Activated CD8-positive, alpha-beta T cell treated with anti-CD3 and anti-CD28 coated beads for 36 hours (primary cell): ENCODE data around the gene DPP6. TPM values are rescaled to one million over a fixed set of nuclear protein-coding genes. Genes with fewer than 3 reads are reported as not detected.

Source experiments
- ATAC-seq: fragments of 200-7000 bp; cut with Tn5 transposase; one replicate; pipeline ENCODE4 v1.10.0; 2021; ENCODE audit warnings: mild to moderate bottlenecking, moderate library complexity
- CTCF ChIA-PET: fragments of 350-600 bp; sonication (Branson Sonifier 250); formaldehyde crosslinking; loops from one replicate; lab custom pipeline; 2021; ENCODE audit warnings: antibody characterized with exemption; lab: Charles Lee
- POLR2A ChIA-PET: fragments of 350-600 bp; sonication (Branson Sonifier 250); formaldehyde crosslinking; loops from one replicate; lab custom pipeline; 2021; ENCODE audit warnings: antibody characterized with exemption; lab: Charles Lee
- DNase-seq: peaks from one replicate; pipeline ENCODE4 v3.0.0-alpha.2; 2020
- H3K27ac Mint-ChIP-seq: one replicate; pipeline ENCODE4 v1.8.0; 2021; ENCODE audit warnings: mild to moderate bottlenecking, mixed read lengths
- H3K27me3 Mint-ChIP-seq: one replicate; pipeline ENCODE4 v1.8.0; 2021; ENCODE audit warnings: mixed read lengths
- H3K36me3 Mint-ChIP-seq: one replicate; pipeline ENCODE4 v1.8.0; 2021; ENCODE audit warnings: low read depth, mixed read lengths
- H3K4me1 Mint-ChIP-seq: one replicate; pipeline ENCODE4 v1.8.0; 2021; ENCODE audit warnings: low read depth, mixed read lengths
- H3K4me3 Mint-ChIP-seq: one replicate; pipeline ENCODE4 v1.8.0; 2021; ENCODE audit warnings: mild to moderate bottlenecking, moderate library complexity, mixed read lengths
- H3K9me3 Mint-ChIP-seq: one replicate; pipeline ENCODE4 v1.8.0; 2021; ENCODE audit warnings: mixed read lengths
- intact Hi-C: fragments of 100-400 bp; cut with micrococcal nuclease; formaldehyde crosslinking; loops from one replicate; pipeline ENCODE4 v1.10.0; 2022
- total RNA-seq, 2 experiments: library from RNA; stranded (reverse); gene quantifications; one replicate each; pipeline ENCODE4 v1.2.3, GENCODE V29; 2021
- TF ChIP-seq, protein P1 (sequence below): fragments of 200-600 bp; IDR thresholded peaks from one replicate; pipeline ENCODE4 v1.8.0; 2022; ENCODE audit warnings: antibody characterized with exemption, mild to moderate bottlenecking

DPP6 gene
- total RNA-seq, 2 experiments from 2014 or later, result not detected

DNA sequence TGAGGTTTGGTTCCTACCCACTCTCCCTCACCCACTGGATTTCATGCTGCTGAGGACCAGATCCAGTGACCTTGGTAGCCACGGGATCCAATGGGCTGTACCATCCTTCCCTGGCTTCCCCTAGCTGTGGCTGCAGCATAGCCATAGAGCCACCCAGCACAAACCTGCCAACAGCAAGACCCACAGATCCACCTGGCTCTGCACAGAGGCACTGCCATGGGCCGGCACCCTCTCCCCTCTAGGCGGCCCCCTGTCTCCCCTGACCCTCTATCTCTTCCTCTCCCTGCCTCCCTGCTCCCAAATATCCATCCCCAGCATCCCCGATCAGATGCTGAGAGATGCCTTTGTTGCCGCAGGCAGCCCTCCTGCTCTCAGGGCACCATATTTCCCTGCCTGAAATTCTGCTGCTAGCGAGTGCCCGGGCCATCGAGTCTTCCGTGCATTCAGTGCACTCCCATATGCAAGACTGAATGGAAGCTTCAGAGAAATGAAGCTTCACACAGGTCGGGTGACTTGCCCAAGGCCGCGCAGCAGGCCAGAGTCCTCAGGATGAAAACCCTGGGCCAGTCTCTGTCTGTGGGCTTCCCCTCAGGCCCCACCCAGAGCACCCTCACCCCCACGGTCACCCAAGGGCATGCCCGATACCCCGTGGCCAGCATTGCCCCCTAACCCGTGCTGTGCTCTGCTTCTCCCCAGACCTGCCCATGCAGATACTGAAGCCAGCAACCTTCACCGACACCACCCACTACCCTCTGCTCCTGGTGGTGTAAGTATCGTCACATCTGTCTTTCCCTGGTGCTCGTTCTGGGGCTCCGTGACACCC, 819.9 kb downstream of the DPP6 start:
- H3K4me1 Mint-ChIP-seq, result no peaks in the 10 kb centered on the region
- intact Hi-C loops, result no loop called here
- DNase-seq (no peak), ATAC-seq (no peak)
- ChIA-PET POLR2A (no interaction called here), CTCF (no interaction called here)
- H3K27me3 Mint-ChIP-seq, result peaks cover 23% of the 10 kb centered on the region
- H3K27ac Mint-ChIP-seq, result no peak overlapping the region
- H3K36me3 Mint-ChIP-seq, result no peaks in the 10 kb centered on the region
- H3K4me3 Mint-ChIP-seq, result no peak overlapping the region
- TF ChIP-seq, protein P1, sequence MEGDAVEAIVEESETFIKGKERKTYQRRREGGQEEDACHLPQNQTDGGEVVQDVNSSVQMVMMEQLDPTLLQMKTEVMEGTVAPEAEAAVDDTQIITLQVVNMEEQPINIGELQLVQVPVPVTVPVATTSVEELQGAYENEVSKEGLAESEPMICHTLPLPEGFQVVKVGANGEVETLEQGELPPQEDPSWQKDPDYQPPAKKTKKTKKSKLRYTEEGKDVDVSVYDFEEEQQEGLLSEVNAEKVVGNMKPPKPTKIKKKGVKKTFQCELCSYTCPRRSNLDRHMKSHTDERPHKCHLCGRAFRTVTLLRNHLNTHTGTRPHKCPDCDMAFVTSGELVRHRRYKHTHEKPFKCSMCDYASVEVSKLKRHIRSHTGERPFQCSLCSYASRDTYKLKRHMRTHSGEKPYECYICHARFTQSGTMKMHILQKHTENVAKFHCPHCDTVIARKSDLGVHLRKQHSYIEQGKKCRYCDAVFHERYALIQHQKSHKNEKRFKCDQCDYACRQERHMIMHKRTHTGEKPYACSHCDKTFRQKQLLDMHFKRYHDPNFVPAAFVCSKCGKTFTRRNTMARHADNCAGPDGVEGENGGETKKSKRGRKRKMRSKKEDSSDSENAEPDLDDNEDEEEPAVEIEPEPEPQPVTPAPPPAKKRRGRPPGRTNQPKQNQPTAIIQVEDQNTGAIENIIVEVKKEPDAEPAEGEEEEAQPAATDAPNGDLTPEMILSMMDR, result no peak
- no peaks in the 10 kb centered on the region for H3K9me3 Mint-ChIP-seq

DNA sequence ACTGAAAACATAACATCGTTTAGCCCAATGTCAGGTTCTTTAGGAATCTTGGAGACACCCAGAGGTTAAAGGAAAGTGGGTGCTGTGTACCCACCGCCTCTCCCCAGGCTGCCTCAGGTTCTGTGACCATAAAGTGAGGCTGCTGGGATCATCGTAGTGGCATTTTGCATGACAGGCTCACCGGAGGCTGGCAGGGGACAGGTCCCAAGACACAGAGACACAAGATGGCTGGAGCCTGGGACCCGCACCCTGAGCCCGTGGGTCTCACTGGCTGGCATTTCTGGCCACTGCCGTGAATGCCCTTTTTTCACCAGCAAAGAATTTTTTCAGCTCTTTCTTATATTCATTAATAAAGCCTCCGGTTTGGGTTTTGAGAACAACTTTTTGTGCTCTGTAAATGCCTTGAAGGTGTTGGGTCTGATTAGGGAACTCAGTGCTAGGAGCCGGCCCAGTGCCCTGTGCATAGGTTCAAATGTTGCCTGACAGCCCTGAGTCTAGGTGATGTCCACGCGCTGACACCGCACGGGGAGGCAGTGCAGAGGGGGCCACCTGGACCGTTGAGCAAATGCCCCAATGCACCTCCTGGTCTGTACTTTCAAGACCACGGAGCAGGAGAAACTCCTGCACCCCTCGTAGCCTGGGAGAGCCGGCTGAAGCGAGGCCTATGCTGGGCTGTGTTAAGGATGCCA, 820.8 kb downstream of the DPP6 start:
- POLR2A ChIA-PET, result no interaction called here
- Mint-ChIP-seq H3K27me3 (peaks cover 16% of the 10 kb centered on the region), H3K36me3 (no peaks in the 10 kb centered on the region), H3K9me3 (no peaks in the 10 kb centered on the region), H3K4me3 (no peak overlapping the region), H3K4me1 (no peaks in the 10 kb centered on the region), H3K27ac (no peak overlapping the region)
- CTCF ChIA-PET, result no interaction called here
- intact Hi-C loops, result no loop called here
- ATAC-seq (no peak), DNase-seq (no peak)
- TF ChIP-seq, protein P1, result no peak

DNA sequence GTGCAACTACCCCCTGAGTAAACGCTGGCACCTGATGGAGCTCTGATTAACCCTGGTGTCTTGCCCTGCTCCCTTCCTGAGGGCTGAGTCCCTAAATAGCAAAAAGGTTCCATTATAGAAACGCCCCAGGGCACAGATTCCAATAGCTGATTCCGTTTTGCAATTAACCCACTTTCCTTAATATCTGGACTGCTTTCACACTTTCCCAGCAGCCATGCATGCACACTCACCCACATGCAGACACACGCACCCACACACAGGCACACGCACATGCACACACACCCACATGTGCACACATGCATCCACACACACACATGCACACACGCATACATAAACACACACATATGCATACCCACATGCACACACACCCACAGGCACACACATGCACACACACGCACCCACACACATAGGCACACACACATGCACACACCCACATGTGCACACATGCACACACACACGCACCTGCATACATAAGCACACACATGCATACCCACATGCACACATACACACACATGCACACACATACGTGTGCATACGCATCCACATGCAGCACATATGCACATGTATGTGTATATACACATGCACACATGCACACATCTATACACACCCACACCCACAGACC, 821.4 kb downstream of the DPP6 start:
- no peak overlapping the region for H3K27ac Mint-ChIP-seq
- no peaks in the 10 kb centered on the region for H3K36me3 Mint-ChIP-seq

DNA sequence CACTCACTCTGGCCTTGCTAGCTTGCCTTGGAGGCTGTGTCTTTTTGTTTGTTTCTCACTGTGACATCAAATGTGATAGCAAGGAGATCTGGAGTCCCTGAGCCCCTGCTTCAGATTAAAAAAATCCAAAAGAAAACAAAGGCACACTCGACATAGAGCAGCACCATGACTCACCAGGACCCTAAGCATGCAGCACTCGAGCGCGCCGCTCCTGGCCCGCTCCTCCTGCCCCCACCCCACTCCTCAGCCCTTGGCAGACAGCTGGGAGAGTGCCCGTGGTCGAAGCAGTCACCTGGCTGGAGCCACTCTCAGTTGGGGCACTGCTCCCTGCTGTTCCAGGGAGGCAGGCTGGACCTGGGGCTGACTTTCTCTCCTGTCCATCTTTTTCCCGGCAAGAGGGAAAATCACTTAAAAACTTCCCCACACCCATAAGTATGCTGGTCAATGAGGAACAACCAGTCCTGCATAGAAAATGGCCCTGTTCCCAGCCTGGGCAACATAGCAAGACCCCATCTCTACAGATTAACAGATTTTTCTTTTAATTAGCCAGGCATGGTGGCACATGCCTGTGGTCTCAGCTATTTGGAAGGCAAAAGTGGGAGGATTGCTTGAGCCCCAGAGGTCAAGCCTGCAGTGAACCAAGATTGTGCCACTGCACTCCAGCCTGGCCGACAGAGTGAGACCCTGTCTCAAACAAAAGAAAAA, 822.4 kb downstream of the DPP6 start:
- Mint-ChIP-seq H3K9me3 (no peaks in the 10 kb centered on the region), H3K36me3 (no peaks in the 10 kb centered on the region), H3K27ac (no peak overlapping the region), H3K27me3 (peaks cover 6% of the 10 kb centered on the region), H3K4me1 (no peaks in the 10 kb centered on the region), H3K4me3 (no peak overlapping the region)
- POLR2A ChIA-PET, result no interaction called here
- DNase-seq, result no peak
- no peak for ATAC-seq
- intact Hi-C loops, result no loop called here
- CTCF ChIA-PET, result no interaction called here
- TF ChIP-seq, protein P1, result no peak

More for the DNA sequence above, 821.4 kb downstream of the DPP6 start:
- DNase-seq (no peak), ATAC-seq (no peak)
- intact Hi-C loops, result no loop called here
- TF ChIP-seq, protein P1, result no peak
- no peaks in the 10 kb centered on the region for H3K4me1 Mint-ChIP-seq
- POLR2A ChIA-PET, result no interaction called here
- H3K27me3 Mint-ChIP-seq, result peaks cover 13% of the 10 kb centered on the region
- no peaks in the 10 kb centered on the region for H3K9me3 Mint-ChIP-seq
- CTCF ChIA-PET, result no interaction called here
- no peak overlapping the region for H3K4me3 Mint-ChIP-seq
